Right lobe of liver (tissue), 4 donors: ENCODE data around the gene WDR20.

ENCODE experiments used
- POLR2A ChIP-seq: fragments of 450-650 bp; IDR thresholded peaks from one replicate; pipeline ENCODE4 v1.6.1; 2017; ENCODE audit warnings: antibody characterized with exemption, mild to moderate bottlenecking
- TF ChIP-seq, protein P1 (sequence below), 4 donors: fragments of 200-600 bp in 3 of 4; fragments of 450-650 bp in 1 of 4; IDR thresholded peaks; one replicate each; pipeline versions ENCODE4 v1.5.1 to v1.8.0; 2016 to 2022; ENCODE audit warnings: antibody characterized with exemption in 4 of 4, mild to moderate bottlenecking in 2 of 4
- donor health status: DM: no; HTN: no; CAD: no.
- donor health status: DM: no; HTN: no; CAD: no.
- donor health status: DM: no; HTN: yes; CAD: no.

DNA sequence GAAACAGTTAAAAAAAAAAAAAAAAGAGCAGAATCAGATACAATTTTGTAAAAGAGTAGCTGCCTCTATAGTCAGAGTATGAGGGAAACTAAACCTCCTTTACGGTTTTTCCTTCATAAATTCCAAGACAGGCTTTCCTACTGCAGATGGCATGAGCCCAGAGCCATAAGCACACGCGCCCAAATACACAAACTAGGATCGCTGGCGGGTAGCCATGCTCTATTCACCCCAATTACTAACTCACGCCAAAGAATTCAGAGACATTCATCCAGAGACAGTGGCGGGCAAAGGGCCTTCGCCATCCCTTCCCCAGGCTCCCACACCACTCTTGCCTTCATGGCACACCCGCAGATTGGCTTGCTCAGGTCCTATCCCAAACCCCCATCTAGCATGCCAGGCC is 117.0 kb downstream of the WDR20 start:
- TF ChIP-seq, protein P1, sequence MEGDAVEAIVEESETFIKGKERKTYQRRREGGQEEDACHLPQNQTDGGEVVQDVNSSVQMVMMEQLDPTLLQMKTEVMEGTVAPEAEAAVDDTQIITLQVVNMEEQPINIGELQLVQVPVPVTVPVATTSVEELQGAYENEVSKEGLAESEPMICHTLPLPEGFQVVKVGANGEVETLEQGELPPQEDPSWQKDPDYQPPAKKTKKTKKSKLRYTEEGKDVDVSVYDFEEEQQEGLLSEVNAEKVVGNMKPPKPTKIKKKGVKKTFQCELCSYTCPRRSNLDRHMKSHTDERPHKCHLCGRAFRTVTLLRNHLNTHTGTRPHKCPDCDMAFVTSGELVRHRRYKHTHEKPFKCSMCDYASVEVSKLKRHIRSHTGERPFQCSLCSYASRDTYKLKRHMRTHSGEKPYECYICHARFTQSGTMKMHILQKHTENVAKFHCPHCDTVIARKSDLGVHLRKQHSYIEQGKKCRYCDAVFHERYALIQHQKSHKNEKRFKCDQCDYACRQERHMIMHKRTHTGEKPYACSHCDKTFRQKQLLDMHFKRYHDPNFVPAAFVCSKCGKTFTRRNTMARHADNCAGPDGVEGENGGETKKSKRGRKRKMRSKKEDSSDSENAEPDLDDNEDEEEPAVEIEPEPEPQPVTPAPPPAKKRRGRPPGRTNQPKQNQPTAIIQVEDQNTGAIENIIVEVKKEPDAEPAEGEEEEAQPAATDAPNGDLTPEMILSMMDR (IDR thresholded peaks at IDR 0.05) = no peak
- no peak for TF ChIP-seq POLR2A
